ENCODE results near the gene UBL4B. TPM values are rescaled to one million over a fixed set of nuclear protein-coding genes. Genes with fewer than 3 reads are reported as not detected.
A peak's percentile ranks its signal among the peaks of the same experiment; 100 is the strongest.

UBL4B gene
- total RNA-seq, 1 donor from 2014 or later = not detected

DNA sequence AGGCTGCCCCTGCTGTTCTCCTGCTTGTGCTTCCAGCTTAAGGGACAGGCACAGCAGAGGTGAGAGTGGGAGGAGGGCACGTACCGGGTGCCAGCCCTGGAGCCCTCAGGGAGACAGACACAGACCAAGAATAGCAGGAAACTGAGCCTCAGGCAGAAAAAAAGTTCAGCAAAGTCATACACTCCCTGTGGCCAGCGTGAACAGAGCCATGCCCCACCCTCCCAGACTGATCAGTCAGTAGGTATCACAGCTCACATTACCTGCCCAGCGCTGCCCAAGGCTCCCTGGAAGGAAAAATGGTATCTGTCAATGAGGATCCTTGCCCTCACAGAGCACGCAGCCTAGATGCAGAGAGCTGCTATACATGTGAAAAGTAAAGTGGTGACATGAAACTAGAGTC, 1.3 kb downstream of the UBL4B start:
- no peak for DNase-seq (ENCODE audit: low read depth in 2 of 2)

DNA sequence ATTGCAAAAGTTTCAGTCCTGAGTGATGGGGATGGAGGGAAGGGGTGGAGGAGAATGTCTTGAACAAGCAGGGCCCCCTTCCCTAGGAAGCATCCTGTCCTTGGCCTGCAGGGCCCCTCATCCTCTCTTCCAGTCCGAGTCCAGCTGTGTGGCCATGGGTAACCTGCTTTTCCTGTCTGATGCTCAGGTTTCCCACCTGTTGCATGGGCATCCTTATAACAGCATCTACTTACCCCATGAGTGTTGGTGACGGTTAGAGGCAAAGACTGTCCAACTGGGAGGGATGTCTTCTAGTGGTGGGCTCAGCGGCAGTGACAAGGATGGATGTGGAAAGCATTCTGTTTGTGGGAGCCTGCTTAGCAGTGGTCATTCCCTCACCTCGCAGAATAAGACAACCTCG, 1.9 kb downstream of the UBL4B start:
- no peak for DNase-seq (ENCODE audit: low read depth in 2 of 2)

DNA sequence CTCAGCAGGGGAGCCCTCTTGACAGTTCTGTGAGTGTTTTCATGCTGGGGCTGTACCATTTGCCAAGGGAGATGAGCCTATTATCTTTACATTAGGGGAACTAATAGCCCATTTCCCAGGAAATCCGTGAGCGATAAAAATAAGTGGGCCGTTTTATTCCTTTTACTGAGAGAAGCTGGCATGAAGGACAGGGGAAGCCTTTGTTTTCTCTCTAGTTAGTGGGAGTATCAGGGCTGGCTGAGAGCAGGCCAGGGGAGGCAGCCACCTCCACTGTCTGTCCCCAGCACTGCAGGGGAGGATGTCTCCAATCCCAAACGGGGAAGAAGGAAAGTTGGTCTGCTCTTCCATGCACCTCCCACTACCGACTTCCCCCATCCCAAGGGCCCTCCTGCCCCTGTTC, 2.5 kb downstream of the UBL4B start:
- no peak for DNase-seq (ENCODE audit: low read depth in 2 of 2)

DNA sequence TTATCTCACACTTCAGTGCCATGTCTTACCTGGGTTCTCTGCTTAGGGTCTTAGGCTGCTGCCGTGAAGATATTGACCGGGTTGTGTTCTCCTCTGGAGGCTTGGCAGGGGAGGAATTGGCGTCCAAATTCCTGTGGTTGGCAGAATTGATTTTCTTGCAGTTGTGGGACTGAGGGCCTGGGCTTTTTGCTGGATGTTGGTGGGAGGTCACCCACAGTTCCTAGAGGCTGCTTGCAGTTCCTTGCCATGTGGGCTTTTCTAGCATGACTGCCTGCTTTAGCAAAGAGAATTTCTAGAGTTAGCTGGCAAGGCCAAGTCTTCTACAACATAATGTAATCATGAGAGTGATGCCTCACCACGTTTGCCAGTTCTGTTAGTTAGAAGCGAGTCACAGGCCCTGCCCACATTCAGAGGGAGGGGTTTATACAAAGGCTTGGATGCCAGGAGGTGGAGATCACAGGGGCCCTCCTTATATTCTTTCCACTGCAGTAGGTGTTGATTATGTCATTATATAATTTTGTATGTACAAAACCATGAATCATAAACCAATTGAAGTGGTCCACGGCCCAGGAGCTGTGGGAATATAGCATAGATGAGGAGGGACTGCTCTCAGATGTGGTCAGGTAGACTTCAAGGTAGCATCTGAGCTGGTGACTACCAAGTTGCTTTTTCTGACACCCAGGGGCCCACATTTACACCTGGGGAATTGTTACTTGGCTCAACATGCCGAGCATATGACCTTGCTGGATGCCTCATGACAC, 6.6 kb downstream of the UBL4B start:
- no peak for DNase-seq (ENCODE audit: low read depth in 2 of 2)

DNA sequence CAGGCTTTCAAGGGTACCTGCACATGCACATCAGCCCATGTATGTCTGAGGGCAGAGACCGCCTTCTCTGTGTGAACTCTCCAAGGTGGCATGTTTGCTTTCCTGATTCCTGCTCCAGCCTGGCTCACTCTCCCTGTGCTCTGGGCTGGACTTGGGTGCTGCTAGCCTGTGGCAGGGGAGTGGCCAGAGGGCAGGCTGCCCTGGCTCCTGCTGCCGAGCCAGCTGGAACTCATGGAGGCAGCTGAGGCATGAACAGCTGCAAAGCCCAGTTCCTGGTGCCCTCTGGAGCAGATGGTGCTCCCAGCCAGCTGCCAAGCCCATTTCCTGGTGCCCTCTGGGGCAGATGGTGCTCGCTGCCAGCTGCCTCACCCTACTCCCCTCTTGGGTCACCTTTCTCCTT, 7.6 kb downstream of the UBL4B start:
- DNase-seq (ENCODE audit: low read depth in 2 of 2) = no peak

DNA sequence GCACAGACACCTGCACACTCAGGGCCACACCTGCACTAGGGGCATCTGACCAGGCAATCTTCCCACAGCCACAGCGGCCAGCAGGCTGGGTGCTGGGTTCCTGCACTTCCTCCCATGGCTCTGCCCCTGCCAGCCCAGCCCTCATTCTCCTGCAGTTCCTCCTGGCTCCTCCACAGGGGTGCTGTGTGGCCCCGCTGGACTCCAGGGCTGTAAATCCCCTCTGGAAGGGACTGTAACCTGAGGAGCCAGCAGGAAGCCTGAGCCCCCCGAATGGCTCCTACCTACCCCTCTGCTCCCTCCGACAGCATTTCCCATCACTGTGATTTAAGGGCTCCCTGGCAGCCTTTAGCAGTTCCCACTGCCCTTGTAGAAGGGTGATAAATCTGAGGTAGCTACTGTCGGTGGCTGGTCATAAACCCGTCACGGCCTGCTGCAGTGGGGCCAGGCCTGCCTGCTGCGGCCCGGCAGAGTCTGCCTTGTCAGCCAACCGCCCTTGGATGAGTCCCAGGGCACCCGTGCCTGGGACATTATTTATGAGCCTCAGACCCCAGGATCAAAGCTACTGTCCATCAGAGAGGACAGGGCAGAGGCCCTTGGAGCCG, 8.8 kb downstream of the UBL4B start:
- DNase-seq (ENCODE audit: low read depth in 2 of 2) = no peak

DNA sequence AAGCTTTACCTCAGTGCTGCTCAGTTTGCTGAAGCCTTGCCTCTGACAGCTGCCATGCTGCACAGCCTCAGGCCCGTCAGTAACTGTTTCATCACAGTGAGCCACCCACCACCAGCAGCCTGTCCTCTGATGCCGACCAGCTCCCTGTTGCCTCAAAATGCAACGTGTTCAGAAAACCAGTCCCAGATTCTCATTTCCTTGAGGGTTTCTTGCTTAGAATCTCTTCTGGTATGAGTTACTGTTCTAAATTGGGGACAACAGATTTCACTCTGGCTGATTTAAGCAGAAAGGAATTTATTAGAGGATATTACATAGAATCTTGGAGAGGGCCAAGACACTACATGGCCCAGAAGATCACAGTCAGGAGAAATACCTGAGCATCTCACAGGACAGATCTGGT, 11.0 kb downstream of the UBL4B start:
- no peak for DNase-seq (ENCODE audit: low read depth in 2 of 2)

DNA sequence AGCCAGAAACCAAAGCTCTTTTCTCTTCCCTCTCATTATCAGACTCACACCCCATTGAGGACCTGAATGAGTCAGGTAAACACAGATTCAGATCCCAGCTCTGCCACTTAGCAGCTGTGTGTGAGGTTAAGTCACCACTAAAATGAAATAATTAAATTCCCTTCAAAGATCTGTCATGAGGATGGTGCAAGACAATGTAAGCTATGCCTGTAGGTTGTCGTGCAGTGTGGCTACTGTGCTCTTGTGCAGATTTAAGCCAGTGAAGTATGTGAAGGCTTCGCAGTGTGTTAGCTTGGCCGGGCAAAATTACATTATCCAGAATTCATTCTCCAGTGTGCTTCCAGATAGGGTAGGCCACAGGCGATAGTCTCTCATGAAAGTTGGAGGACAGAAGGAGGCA, 13.6 kb downstream of the UBL4B start:
- DNase-seq (ENCODE audit: low read depth in 2 of 2) = no peak

DNA sequence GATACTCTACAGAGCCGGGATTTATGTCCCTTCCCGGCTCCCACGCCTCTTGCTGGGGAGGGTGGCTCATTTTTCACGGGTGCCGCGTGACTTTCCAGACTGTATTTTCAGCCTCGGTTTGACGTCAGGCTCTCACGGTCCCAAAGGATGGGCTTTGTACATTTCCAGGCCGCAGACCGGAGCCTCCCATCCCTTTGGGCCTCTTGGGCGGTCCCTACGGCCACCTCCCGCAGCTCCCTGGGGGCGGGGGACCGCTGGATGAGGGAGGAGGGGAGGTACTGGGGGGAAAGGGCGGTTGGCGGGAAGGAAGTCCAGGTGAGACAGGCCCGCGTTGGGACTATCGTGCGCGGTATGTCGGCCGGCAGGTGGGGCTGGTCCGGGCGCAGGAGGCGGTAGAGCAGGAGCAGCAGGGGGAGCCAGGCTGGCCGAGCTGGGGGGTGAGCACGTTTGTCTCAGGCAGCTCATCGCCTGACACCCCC, 17.9 kb downstream of the UBL4B start:
- DNase-seq (ENCODE audit: low read depth in 2 of 2) = no peak

DNA sequence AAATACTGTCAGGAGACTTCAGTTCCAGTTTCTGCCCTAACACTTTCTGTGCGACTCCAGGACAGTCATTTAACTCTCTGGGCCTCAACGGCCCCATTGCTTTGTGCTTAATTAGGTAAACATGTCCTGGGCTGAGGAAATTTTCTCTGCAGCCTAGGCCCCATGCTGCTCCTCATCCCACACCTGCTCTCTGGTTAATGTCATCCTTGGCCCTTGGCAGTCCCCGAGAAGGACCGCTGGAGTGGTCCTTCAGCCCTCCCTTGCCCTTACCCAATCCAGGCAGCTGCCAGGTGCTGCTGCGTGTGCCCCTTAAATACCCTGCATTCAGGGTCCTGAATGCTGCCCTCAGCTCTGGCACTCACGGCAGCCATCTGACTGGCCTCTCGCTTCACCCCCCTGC, 18.7 kb downstream of the UBL4B start:
- no peak for DNase-seq (ENCODE audit: low read depth in 2 of 2)

DNA sequence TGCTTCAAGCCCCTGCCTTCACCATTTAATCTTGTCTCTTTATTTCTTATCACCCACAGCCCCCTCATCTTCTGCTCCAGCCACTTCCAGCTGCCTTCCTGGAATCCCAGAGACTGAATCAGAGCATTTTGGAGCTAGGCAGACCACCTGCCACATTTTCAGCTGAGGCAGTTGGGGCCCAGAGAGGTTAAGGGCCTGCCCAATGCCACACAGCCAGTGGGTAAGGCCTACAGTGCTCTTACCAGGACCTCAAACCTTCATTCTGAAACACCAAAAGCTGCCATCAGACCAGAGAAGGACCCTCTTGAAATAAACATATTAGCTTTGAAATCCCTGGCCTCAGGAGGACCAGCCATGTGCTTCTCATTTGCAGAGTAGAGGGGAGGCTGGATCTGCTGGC, 20.4 kb downstream of the UBL4B start:
- no peak for DNase-seq (ENCODE audit: low read depth in 2 of 2)

DNA sequence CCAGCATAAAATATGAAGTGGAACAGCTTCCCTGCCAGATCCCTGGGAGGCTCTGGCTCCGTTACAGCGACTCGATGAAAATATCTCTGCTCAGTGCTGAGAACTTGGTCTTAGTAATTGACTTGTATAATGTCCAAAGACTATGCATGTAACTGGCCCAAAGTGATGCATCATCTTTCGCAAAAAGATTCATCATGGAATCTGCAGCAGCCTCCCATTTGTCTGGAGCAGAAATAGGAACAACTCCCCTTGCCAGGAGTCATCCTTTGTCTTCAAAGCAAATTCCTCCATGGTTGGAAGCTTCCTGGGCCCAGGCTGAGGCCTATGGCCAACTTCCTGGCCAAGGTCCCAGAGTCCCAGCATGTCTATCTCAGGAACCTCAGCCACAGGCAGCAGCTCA, 21.2 kb downstream of the UBL4B start:
- DNase-seq (ENCODE audit: low read depth in 2 of 2) = no peak

DNA sequence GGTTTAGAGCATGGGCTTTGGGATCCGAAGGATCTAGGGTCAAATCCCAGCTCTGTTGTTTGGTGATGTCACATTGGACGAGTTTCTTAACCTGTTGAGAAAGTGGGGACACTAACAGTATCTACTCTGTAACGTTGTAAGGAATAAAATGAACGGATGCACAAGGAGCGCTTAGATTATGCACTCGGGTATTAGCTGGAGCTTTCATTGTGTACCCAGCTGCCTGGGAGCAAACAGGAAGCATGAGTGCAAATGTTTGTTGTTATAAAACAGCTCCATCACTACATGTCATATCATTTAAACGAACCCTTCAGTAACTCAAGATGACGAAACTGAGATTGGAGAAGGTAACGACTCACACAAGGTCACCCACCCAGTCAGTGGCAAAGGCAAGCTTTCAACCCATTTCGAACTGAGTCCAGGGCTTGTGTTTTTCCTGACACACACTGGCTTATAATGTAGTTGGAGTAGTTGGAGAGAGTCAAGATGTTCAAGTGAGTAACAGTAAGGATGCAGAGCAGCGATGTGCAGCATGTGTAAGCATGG, 21.9 kb downstream of the UBL4B start:
- peak in 1 of 2 donors; percentile 21 for DNase-seq (ENCODE audit: low read depth in 2 of 2)

DNA sequence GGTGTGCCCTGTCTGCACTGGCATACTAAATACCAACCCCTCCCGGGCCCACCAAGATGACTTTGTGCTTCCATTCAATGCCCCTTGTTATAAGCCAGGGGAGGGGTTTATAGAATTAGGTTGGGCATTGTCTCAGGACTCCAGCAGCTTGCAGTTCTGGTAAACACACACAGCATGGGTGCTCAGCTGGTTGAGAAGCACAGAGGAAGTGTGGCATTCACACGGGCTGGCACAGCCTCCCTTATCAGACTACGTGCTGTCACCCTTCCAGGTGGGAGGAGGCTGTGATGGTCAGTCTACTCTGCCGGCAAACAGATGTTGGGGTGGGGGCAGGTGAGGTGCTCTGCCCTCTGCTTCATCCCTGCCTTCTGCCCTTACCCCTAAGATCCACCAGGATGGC, 23.0 kb downstream of the UBL4B start:
- no peak for DNase-seq (ENCODE audit: low read depth in 2 of 2)

DNA sequence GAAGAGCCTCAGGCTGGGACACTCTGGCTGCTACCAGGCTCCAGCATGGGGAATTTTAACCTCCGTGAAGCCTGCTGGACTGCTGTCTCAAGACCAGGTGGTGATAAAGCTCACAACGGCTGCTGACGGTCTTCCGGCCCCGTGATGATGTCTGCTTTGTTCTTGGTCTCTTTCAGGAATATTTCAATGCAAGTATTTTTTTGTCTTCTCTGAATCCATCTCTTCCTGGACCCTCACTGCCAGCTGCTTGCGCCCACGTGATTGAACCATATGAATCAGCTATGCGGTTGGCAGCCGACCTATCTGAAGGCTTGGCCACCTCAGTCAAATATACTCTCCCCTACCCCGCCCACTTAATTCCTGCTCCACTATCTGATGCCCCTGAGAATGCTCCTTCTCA, 23.4 kb downstream of the UBL4B start:
- no peak for DNase-seq (ENCODE audit: low read depth in 2 of 2)

DNA sequence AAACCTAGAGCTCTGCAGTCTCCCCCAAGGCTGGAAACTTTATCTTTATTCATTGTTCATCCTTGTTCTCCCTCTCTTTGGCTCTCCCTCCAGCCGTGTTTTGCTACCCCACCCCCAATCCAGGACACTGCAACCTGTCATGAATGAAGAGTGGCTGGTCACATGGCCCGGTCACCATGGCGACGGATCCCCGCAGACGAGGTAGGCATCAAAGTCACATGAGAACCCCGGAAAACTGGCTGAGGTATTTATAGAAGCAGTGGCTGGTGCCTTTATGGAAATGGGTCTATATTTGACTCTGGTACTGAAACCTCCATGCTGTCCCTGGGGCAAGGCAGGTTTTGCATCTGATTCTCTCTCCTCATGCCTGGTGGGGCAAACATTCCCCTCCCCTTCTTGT, 24.7 kb downstream of the UBL4B start:
- DNase-seq (ENCODE audit: low read depth in 2 of 2) = no peak

DNA sequence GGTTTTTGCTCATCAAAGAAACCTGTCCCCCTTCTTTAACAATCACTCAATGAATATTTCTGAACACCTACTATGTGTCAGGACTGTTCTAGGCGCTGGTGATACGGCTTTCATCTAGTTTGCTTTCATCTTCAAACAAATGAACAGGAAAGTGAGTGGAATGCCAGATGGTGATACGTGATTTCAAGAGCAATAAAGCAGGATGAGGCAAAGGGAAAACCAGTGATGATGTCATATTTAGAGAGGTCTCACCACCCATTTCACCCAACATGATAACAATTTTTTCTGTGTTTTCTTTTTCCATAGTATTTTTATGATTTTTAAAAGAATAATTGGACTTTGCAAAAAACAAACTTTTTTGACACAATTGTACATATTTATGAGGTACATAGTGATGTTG, 26.7 kb downstream of the UBL4B start:
- no peak for DNase-seq (ENCODE audit: low read depth in 2 of 2)

DNA sequence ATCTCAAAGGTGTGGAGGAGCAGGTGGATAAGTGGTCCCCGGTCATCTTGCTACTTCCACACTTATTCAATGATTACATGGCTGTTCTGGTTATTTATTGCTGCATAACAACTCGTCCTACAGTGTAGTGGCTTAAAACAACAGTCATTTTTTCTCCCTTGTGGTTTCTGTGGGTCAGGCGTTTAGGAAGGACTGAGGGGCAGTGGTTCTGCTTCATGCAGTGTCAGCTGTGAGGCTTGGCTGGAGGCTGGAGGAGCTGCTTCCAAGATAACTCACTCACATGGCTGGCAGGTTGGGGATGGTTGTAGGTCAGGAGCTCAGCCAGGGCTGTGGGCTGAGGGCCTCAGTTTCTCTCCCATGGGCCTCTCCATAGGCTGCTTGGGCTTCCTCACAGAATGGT, 32.1 kb downstream of the UBL4B start:
- DNase-seq (ENCODE audit: low read depth in 2 of 2) = no peak

DNA sequence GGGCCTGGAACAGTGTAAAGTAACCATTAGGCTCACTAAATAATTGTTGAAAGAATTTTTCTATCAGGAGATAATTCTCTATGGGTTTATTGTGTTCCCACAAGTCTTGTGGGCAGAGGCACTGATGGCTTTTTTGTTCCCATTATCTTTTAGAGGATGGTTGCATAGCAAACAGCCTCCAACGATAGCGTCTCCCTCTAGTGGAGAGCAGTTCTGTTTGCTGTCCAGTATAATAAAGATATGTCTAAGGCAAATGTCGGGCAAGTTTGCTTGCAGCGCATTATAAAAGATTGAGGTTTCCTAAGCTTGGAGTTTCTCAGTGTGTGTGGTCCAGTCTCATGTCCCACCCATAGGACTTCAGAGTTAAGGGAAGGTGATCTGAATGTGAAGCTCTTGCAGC, 36.7 kb downstream of the UBL4B start:
- DNase-seq (ENCODE audit: low read depth in 2 of 2) = peak in 1 of 2 donors; percentile 11

DNA sequence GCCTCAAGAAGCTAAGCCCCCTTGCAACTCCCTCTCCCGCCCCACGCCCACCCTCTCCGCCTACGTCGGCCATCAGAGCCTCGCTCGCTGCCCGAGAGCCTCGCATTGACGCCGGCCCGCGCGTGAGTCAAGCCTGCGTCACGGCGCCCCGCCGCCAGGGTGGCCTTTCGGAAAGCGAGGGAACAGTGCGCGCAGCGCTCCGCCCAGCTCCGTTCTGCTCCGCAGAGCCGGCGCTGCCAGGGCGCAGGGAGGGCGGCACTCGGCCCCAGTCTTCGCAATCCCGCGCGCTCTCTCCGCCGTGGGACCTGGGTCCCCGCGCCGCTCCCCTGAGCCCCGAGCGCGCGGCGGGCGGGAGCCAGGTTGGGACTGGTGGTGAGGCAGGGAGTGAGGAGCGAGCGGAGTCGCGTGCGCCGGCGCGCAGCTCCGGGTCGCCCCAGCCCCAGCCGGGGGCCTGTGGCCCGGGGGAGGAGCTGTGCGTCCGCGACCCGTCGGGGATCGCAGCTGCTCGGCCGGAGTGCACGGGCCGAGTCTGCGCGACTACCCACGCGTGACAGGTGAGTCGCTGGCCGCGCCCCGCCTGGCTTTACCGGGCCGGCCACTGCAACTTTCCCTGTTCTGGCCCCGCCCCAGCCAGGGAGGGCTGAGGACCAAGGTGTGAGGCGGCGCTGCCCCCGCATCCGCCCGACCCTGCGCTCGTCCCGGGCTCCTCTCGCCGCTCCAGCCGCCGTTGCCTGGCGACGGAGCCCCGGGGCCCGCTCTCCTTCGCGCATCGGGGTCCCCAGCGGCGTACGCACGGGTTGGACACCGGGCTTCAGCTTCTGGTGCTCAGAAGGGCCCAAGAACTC, 38.3 kb downstream of the UBL4B start, which contains the start of gene SLC6A17:
Gene SLC6A17, plus strand, starts transcription at position 165 of the 845 bp plus-strand sequence. CDS start 16,436 bp downstream, outside the sequence.
- DNase-seq (ENCODE audit: low read depth in 2 of 2) = peak; percentile 54 to 57

DNA sequence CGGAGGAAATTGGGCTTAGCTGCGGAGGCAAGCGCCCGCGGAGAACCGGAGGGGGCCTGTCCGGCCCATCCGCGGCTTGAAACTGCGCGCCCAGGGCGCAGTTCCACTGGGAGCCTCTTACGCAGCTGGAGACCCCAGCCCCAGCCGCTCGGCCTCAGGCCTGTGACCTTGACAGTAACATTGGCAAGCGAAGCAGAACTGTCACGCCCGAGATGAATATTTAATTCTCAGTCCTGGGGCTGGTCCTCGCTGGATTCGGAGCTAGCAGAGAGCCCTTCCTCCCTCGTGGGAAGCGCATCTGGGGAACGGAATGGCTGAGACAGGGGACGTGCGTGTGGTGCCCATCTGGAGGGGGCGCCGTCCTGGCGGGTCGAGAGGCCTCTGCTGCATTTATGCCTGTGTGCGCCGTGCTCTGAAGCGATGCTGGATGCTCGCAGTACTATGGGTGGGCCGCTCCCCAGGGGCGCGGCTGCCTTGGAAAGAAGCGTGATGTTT, 39.0 kb downstream of the UBL4B start:
- peak in 1 of 2 donors; percentile 14 for DNase-seq (ENCODE audit: low read depth in 2 of 2)

Data from lung microvascular endothelial cell (primary cell).